Skin of body (tissue), 2 donors: ENCODE results near the gene ACSM4. TPM values are rescaled to one million over a fixed set of nuclear protein-coding genes. Genes with fewer than 3 reads are reported as not detected.
"Not testable (repeated sequence)": the region's sequence is repeated elsewhere in the genome, so short reads cannot be mapped to it uniquely, and the experiment has no call there.

Source experiments
- DNase-seq: peaks from one replicate; lab custom pipeline; 2025; lab: John Stamatoyannopoulos, UW
- total RNA-seq: library from RNA; depleted of rRNA; stranded (reverse); fragments of >200 nt; gene quantifications from one replicate; pipeline ENCODE4 v1.2.3, GENCODE V29; 2014

The ACSM4 gene
- total RNA-seq, 1 donor from 2014 or later = not detected

- no peak for DNase-seq
Observed at GRCh38 chr12:7327918-7328317, 24.0 kb downstream of the ACSM4 start.

GRCh38 chr12:7337790-7338189, 33.9 kb downstream of the ACSM4 start:
- not testable (repeated sequence) for DNase-seq

DNA sequence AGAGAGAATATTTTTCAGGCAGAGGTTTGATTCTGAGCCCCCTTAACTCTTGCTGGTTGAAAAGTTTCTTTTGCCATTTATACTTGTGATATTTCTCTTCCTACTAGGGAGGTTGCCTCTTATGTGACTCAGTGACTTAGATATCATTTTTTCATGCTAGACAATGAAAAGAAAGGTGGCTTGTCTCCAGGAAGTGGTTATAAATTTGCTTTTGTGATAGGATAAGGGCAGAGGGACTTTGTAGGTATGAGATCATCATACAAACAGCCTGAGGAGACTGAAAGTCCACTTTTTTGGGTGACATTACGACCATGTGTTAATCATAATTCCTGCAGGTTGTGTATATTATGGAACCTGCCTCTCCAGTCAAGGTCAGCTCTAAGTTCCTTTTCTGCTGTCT, 35.8 kb downstream of the ACSM4 start:
- no peak for DNase-seq

GRCh38 chr12:7344833-7345606, 41.1 kb downstream of the ACSM4 start:
- DNase-seq = no peak

DNA sequence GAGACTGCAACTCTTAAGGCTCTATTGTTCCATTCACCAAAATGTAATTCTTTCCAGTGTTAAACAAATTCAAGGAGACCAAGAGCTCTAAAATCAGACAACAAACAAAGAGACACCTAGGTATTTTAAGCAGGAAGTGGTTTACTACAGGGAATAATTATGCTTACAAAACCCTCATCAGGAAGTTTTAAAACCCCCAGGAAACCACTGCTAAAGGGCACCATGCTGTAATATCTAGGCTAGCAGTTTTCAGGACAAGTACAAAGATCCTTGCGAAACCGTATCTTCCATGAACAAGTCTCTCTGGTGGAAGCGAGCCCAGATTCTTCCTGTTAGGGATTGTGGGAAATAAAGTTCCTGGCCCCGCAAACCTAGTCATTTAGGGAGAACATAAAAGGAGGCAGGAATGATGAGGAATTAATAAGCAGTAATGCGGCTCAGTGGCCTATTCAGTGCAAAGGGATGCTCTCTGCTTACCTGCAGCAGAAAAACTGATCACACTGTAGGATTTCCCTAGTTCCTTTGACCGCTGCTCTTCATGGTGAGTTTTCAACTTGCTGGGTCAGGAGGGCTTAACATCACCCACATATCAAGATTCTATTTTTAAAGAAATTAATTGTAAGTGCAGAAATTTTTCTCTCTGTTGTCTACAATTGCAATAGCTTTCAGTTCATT, 42.8 kb downstream of the ACSM4 start:
- DNase-seq = no peak

DNA sequence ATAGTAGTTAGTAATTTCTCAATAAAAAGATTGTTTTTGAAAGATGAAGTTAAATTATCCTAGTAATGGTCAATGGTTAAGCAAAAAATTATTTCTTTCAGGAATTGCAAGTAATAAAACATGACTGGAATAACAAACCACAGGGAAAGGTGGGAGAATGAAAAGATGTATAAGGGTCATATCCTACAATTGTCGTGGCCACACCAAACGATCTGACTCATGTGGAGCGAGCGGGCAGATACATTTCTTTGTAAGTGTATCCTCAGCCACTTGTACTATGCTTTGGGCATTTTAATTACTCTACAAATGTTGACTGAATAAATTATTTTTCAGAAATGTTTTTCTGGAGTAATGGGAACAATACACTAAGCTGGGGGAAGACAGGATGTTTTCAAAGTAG, 45.5 kb downstream of the ACSM4 start:
- no peak for DNase-seq

DNA sequence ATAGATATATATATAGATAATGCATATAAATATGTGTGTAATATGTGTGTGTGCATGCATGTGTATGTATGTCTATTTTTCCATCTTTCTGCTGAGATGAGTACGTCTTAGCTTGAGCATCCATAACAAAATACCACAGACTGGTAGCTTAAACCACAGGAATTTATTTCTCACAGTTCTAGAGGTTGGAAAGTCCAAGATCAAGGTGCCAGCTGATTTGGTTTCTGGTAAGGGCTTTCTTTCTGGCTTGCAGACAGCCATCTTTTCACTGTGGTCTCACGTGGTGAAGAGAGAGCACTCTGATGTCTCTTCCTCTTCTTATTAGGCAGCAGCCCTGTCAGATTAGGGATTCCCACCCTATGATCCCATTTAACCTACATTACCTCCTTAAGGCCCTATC, 47.3 kb downstream of the ACSM4 start:
- no peak for DNase-seq

DNA sequence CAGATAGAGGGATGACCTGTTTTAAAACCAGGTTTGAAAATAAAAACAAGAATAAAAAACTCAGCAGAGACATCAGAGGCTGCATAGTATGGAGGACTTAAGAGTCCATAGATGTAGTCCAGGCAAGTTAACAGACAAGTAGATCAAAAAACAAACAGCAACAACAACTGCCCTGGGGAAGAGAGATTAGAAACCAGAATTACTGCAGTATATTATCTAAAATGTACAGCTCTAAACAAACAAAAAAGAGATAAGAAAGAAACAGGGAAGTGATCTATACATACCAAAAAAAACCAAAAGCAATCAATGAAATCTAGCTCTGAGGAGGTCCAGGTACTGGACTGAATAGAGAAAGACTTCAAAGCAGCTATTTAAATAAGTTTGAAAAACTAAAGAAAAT, 48.8 kb downstream of the ACSM4 start:
- DNase-seq = no peak

DNA sequence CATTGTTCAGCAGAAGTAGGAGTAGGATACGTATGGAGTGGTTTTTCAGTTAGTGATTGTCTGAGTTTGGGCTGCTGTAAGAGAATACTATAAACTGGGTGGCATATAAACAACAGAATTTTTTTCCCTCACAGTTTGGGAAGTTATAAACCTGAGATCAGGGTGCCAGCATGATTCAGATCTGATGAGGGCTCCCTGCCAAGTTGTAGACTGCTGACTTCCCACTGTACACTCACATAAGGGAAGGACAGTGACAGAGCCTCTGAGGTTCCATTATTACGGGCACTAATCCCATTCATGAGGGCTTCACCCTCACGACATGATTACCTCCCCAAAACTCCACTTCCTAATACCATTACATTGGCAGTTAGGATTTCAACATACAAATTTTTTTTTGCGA, 50.7 kb downstream of the ACSM4 start:
- DNase-seq = no peak

- no peak for DNase-seq
Observed at GRCh38 chr12:7361265-7361664, 57.4 kb downstream of the ACSM4 start.

GRCh38 chr12:7362734-7363133, 58.9 kb downstream of the ACSM4 start:
- DNase-seq = no peak

GRCh38 chr12:7369274-7369729, 65.4 kb downstream of the ACSM4 start:
- peak; percentile 11 for DNase-seq

DNA sequence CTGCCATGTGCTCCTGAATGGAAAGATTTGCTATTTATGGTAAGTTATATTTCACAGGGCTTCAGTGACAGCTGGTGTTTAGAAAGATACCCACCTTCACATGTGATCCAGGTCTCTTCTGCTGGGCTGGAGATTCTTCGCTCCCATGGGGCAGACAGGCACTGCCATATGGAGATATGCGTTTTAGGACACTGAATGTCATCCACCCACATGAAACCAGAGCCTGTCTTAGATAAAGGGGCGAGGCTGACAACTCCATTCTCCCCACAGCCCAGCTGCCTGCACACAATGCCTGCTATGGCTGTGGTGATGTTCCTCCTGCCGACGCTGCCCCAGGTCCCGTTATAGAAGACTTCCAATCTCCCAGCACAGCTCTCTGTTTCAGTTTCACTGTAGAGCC, 69.4 kb downstream of the ACSM4 start:
- no peak for DNase-seq

GRCh38 chr12:7374423-7375144, 70.7 kb downstream of the ACSM4 start:
- DNase-seq = no peak

DNA sequence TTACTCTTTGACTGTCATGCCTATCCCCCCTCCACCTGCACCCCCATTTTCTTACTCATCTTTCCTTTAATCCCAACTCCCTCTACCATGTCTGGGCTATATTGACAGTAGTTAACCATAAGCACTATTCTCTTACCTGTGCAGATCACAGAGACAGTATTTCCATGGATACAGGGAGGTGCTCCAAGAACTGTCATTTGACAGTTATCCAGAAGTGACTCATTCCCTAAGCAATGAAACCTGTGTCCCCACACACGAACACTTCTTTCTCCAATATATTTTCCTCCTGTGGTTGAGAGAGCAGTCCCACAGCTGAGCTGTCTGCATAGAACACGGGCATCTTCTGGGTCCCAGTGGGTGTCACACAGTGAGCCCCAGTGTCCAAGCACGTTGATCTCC, 71.3 kb downstream of the ACSM4 start:
- no peak for DNase-seq

GRCh38 chr12:7376196-7376595, 72.3 kb downstream of the ACSM4 start:
- DNase-seq = no peak

Other genes starting within 250 kb of the ACSM4 start
- gene C1S, start 243.4 kb upstream of the ACSM4 start, total RNA-seq = 99.0 TPM
- 78.8 TPM for gene C1R, start 211.6 kb upstream of the ACSM4 start, total RNA-seq
- 10.4 TPM for gene C1RL, start 194.9 kb upstream of the ACSM4 start, total RNA-seq
- 1.4 TPM for gene RBP5, start 175.2 kb upstream of the ACSM4 start, total RNA-seq
- 31.7 TPM for gene CLSTN3, start 173.7 kb upstream of the ACSM4 start, total RNA-seq
- 26.1 TPM for gene PEX5, start 114.4 kb upstream of the ACSM4 start, total RNA-seq
- gene CD163L1, start 140.1 kb downstream of the ACSM4 start, total RNA-seq = 12.7 TPM
- 15.0 TPM for gene CD163, start 199.7 kb downstream of the ACSM4 start, total RNA-seq